D721Med (cell line): ENCODE data around the gene ZNRF3.
A peak's percentile ranks its signal among the peaks of the same experiment; 100 is the strongest.

Experiments used
- DNase-seq: peaks from one replicate; pipeline ENCODE4 v3.0.0; 2011; ENCODE audit warnings: low spot score; ENCODE audit not compliant: insufficient read length
- FAIRE-seq: peaks from 2 replicates; lab custom pipeline; 2011; peaks lifted over from hg19 to GRCh38; lab: Jason Lieb, UNC
- TF ChIP-seq, protein P1 (sequence below): IDR thresholded peaks from 2 replicates; pipeline ENCODE4 v1.5.1; 2012; ENCODE audit warnings: mild to moderate bottlenecking, control low read depth; ENCODE audit not compliant: insufficient read depth; ENCODE audit errors: missing control alignments

The ZNRF3 gene

DNA sequence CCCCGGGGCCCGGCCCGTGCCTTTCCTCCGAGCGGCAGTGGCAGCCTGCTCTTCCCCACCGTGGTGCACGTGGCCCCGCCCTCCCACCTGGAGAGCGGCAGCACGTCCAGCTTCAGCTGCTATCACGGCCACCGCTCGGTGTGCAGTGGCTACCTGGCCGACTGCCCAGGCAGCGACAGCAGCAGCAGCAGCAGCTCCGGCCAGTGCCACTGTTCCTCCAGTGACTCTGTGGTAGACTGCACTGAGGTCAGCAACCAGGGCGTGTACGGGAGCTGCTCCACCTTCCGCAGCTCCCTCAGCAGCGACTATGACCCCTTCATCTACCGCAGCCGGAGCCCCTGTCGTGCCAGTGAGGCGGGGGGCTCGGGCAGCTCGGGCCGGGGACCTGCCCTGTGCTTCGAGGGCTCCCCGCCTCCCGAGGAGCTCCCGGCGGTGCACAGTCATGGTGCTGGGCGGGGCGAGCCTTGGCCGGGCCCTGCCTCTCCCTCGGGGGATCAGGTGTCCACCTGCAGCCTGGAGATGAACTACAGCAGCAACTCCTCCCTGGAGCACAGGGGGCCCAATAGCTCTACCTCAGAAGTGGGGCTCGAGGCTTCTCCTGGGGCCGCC lies 166.4 kb downstream of the ZNRF3 start:
- FAIRE-seq (no peak), DNase-seq (no peak)
- TF ChIP-seq, protein P1, sequence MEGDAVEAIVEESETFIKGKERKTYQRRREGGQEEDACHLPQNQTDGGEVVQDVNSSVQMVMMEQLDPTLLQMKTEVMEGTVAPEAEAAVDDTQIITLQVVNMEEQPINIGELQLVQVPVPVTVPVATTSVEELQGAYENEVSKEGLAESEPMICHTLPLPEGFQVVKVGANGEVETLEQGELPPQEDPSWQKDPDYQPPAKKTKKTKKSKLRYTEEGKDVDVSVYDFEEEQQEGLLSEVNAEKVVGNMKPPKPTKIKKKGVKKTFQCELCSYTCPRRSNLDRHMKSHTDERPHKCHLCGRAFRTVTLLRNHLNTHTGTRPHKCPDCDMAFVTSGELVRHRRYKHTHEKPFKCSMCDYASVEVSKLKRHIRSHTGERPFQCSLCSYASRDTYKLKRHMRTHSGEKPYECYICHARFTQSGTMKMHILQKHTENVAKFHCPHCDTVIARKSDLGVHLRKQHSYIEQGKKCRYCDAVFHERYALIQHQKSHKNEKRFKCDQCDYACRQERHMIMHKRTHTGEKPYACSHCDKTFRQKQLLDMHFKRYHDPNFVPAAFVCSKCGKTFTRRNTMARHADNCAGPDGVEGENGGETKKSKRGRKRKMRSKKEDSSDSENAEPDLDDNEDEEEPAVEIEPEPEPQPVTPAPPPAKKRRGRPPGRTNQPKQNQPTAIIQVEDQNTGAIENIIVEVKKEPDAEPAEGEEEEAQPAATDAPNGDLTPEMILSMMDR, result no peak

DNA sequence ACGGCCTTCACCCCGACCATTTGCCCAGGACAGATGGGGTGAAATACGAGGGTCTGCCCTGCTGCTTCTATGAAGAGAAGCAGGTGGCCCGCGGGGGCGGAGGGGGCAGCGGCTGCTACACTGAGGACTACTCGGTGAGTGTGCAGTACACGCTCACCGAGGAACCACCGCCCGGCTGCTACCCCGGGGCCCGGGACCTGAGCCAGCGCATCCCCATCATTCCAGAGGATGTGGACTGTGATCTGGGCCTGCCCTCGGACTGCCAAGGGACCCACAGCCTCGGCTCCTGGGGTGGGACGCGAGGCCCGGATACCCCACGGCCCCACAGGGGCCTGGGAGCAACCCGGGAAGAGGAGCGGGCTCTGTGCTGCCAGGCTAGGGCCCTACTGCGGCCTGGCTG lies 167.1 kb downstream of the ZNRF3 start:
- TF ChIP-seq, protein P1, result no peak
- FAIRE-seq (no peak), DNase-seq (no peak)

DNA sequence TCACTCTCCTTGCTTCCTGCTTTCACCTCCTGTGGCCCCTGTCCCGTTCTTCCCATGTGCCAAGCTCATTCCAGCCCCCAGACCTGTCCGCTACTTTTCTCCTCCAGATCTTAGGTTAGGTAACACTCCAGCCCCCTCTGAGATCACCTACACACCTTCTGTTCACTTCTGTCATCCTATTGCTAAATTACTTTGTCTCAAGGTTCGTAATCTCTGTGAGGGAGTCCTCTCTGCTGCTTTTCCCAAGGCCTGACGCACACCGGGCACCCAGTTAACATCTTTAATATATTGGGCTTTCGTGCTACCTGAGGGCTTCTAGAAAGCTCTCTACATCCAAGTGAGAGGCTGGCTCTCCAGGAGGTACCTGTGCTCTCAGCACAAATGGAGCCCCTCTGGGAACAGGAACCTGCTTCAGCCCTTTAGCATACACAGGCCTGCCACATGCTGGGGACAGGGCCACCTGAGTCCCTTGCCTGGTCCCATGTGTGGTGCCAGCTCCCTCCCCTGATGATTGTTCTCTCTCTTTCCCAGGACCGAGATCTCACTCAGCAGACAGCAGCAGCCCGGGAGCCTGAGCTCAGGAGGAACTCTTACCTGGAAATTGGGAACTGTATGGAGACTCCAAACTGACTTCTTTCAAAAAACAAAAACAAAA lies 169.8 kb downstream of the ZNRF3 start:
- DNase-seq, result no peak
- FAIRE-seq, result no peak
- TF ChIP-seq, protein P1, result no peak

DNA sequence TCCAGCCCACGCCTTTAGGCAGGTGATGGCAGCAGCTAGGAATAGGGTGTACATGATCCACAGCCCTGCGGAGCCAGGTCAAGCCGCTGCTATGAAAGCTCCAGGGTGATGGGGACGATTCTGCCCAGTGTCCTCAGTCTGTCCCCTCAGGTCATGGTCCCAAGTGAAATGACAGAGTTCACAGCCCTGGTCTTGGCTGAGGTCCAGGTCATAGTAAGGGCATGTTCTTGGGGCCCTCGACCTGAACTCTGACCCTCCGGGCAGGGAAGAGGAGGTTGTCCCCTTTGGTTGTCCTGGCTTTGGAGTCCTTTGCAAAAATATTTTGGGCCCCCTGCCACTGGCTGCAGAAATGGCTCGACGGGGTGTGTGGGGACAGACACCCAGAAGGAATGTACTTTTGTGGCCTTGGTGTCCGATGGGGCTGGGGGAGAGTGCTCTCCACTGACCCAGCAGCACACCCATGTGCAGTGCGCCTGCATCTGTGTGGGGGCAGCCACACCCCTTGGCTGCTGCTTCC lies 170.9 kb downstream of the ZNRF3 start:
- TF ChIP-seq, protein P1, result no peak
- FAIRE-seq (no peak), DNase-seq (no peak)

DNA sequence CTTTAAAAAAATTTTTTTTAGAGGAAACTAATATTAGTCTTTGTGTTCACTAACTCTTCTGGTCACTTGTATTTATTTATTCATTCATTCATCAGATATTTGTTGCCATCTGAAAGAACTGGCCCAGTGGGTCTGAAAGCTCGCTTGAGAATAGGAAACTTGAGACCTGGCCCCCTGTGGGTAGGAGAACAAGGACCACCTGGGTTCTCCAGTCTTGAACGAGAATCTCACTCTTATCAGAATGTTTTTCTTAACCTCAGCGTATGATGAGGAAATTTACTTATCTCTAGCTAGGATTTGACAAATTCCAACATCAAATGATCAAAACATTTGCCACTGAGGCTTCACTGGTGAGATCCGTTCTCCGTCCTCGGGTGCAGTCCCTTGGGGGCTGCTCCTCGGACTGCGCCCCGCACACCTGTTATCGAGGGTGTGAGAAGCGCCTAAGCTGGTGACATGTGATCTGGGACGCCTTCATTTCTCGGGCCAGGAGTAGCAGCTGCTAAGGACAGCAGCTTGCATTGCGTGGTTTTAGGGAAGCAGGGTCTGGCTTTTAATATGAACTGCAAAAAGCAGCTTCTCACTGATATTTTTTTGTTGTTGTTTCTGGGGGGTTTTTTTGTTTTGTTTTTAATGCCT lies 171.9 kb downstream of the ZNRF3 start:
- FAIRE-seq (no peak), DNase-seq (no peak)
- TF ChIP-seq, protein P1, result no peak

DNA sequence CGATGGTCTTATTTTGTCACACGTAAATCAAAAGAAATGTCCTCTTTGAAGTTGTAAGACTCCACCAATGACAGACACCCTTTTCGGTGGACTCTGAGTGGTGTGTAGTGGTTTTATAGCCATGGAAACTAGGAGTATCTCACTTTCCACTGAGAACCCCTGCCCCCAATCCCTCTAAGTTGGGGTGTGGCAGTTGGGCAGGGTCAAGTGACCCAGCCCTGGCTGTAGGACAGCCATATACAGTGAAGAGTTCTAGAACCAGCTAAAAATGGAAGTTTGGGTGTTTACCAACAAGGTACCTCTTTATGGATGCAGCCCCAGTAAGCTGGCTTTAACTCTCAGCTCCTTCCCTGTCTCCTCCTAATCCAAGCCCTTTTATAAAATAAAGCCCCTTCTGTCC lies 173.1 kb downstream of the ZNRF3 start:
- no peak for FAIRE-seq
- peak; percentile 35 for DNase-seq
- TF ChIP-seq, protein P1, result no peak
